K562 (cell line): ENCODE measurements around the gene NUP43. TPM values are rescaled to one million over a fixed set of nuclear protein-coding genes. Genes with fewer than 3 reads are reported as not detected.
A peak's percentile ranks its signal among the peaks of the same experiment; 100 is the strongest.

ENCODE experiments used
- ARID1B ChIP-seq: fragments of 450-650 bp; IDR thresholded peaks from 2 replicates; pipeline ENCODE4 v1.6.1; 2016; ENCODE audit warnings: antibody characterized with exemption, mild to moderate bottlenecking, inconsistent platforms
- CBFA2T3 ChIP-seq: fragments of 450-650 bp; IDR thresholded peaks from 2 replicates; pipeline ENCODE4 v1.6.1; 2017
- CC2D1A ChIP-seq: fragments of 450-650 bp; IDR thresholded peaks from 2 replicates; pipeline ENCODE4 v1.6.1; 2017; ENCODE audit warnings: mild to moderate bottlenecking
- CREM ChIP-seq: IDR thresholded peaks from 2 replicates; pipeline ENCODE4 v1.6.1; 2014; ENCODE audit warnings: antibody characterized with exemption, low read depth
- ESRRA ChIP-seq: fragments of 450-650 bp; IDR thresholded peaks from 2 replicates; pipeline ENCODE4 v1.6.1; 2014; ENCODE audit warnings: low read depth, mild to moderate bottlenecking, moderate library complexity, borderline replicate concordance
- ETV5 ChIP-seq: sonication (generic); formaldehyde crosslinking; IDR thresholded peaks from 2 replicates; pipeline ENCODE4 v1.4.0; 2020; ENCODE audit warnings: low read depth, mild to moderate bottlenecking, missing genetic modification reagents
- FOXA3 ChIP-seq, 2 experiments: fragments of 450-650 bp in 1 of 2; sonication (generic) in 1 of 2; formaldehyde crosslinking; IDR thresholded peaks in 1 of 2; conservative IDR thresholded peaks in 1 of 2; 2 replicates each; pipeline versions ENCODE4 v1.4.0 to v1.8.0; 2020 to 2022; ENCODE audit warnings: mild to moderate bottlenecking in 2 of 2, missing genetic modification reagents in 1 of 2
- FOXK2 ChIP-seq, 2 experiments: fragments of 450-650 bp; IDR thresholded peaks in 1 of 2; conservative IDR thresholded peaks in 1 of 2; 2 replicates each; pipeline ENCODE4 v1.6.1; 2016; ENCODE audit warnings: low read depth in 2 of 2, mild to moderate bottlenecking in 1 of 2
- KDM1A ChIP-seq, 2 experiments: fragments of 450-650 bp; IDR thresholded peaks; 2 replicates each; pipeline ENCODE4 v1.6.1; 2016; ENCODE audit warnings: mild to moderate bottlenecking in 2 of 2
- KLF1 ChIP-seq: fragments of 450-650 bp; IDR thresholded peaks from 2 replicates; pipeline ENCODE4 v1.6.1; 2016; ENCODE audit warnings: missing genetic modification characterization, missing compliant biosample characterization
- L3MBTL2 ChIP-seq: fragments of 450-650 bp; IDR thresholded peaks from 2 replicates; pipeline ENCODE4 v1.6.1; 2016; ENCODE audit warnings: mild to moderate bottlenecking, moderate library complexity
- MEIS2 ChIP-seq: fragments of 450-650 bp; IDR thresholded peaks from 2 replicates; pipeline ENCODE4 v1.6.1; 2014; ENCODE audit warnings: mild to moderate bottlenecking; ENCODE audit not compliant: partially characterized antibody
- NFE2 ChIP-seq: IDR thresholded peaks from 2 replicates; pipeline ENCODE4 v1.6.1; 2014; ENCODE audit warnings: antibody characterized with exemption, low read depth
- NFIC ChIP-seq: fragments of 450-650 bp; IDR thresholded peaks from 2 replicates; pipeline ENCODE4 v1.6.1; 2017; ENCODE audit warnings: mild to moderate bottlenecking, inconsistent platforms
- PKNOX1 ChIP-seq: fragments of 450-650 bp; IDR thresholded peaks from 2 replicates; pipeline ENCODE4 v1.6.1; 2016
- RNF2 ChIP-seq: sonication (generic); IDR thresholded peaks from 2 replicates; pipeline ENCODE4 v1.6.1; 2016
- SMARCA4 ChIP-seq: fragments of 450-650 bp; IDR thresholded peaks from 2 replicates; pipeline ENCODE4 v1.6.1; 2016
- SMARCE1 ChIP-seq: fragments of 450-650 bp; IDR thresholded peaks from 2 replicates; pipeline ENCODE4 v1.7.1; 2016; ENCODE audit warnings: mild to moderate bottlenecking
- SOX6 ChIP-seq: fragments of 450-650 bp; IDR thresholded peaks from 2 replicates; pipeline ENCODE4 v1.6.1; 2014; ENCODE audit warnings: mild to moderate bottlenecking
- TRIM28 ChIP-seq: fragments of 450-650 bp; IDR thresholded peaks from 2 replicates; pipeline ENCODE4 v1.6.1; 2017
- ZFP30 ChIP-seq: fragments of 250-450 bp; sonication (Bioruptor Pico); IDR thresholded peaks from 2 replicates; pipeline ENCODE4 v1.8.0; 2022; ENCODE audit warnings: moderate library complexity, mild to moderate bottlenecking, inconsistent platforms, borderline replicate concordance
- ZSCAN29 ChIP-seq: fragments of 450-650 bp; IDR thresholded peaks from 2 replicates; pipeline ENCODE4 v1.6.1; 2017
- polyA plus RNA-seq, 8 experiments: library from polyadenylated mRNA; depleted of rRNA in 4 of 8; stranded (reverse) in 5 of 8; unstranded in 3 of 8; fragments of >200 nt; fragmentation: Nextera tagmentation in 2 of 8; fragmentation: Illumina TruSeq in 1 of 8; extraction: Ambion mirVana in 2 of 8; extraction: Trizol in 1 of 8; gene quantifications; 2 replicates each; pipeline versions ENCODE4 v1.2.1 to v1.2.3, GENCODE V29; 2011 to 2014; ENCODE audit warnings: inconsistent platforms in 1 of 8, missing spikeins in 1 of 8
- total RNA-seq, 7 experiments: library from RNA; depleted of rRNA in 6 of 7; stranded (reverse); fragments of >200 nt in 6 of 7; fragmentation: Illumina TruSeq in 2 of 7; extraction: Trizol in 2 of 7; gene quantifications; 2 replicates each; pipeline versions ENCODE4 v1.2.1 to v1.2.3, GENCODE V29; 2011 to 2021; ENCODE audit warnings: low replicate concordance in 1 of 7

NUP43 gene
- total and polyA plus RNA-seq, 9 of the 15 experiments (the other 6 are each of a cell fraction or from before 2014, with no cell fraction given), result 28.9 to 136 (median 67.4) TPM

DNA sequence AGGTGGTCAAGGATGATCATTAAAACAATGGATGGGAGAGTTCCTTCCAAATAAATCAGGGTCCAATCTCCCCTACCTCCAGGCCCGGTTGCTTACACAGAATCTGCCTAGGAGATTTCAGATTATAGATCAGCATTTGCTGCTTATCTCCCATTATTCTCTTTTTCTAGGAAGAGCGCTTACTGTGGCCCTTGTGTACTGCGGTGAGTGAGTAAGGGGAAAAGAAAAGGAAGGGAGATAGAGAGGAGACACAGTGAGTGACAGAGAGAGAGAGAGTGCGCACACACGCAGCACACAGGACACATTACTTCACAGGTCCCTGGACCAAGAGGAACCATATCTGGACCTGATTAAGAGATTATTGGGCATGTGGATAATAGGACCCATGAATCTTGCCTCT is 34.6 kb downstream of the NUP43 start (continued):
- TF ChIP-seq FOXA3 (CRISPR knock-in tag; conservative IDR thresholded peaks at IDR 0.05 in 1 of 2, IDR thresholded peaks at IDR 0.05 in 1 of 2), result peak in 1 of 2 experiments; percentile 52; a peak in 1 of 4 replicates
- peak; percentile 64 for TF ChIP-seq MEIS2
- TF ChIP-seq FOXK2 (conservative IDR thresholded peaks at IDR 0.05 in 1 of 2, IDR thresholded peaks at IDR 0.05 in 1 of 2; ENCODE audit: low read depth in 2 of 2), result 0 out of 4 replicates have a peak, but pooled peaks of 1 of the 2 experiments have one; percentile 19
- TF ChIP-seq KDM1A (IDR thresholded peaks at IDR 0.05), result peak in 1 of 2 experiments; percentile 57; a peak in 1 of 4 replicates
- no peak; the same call in 1 of the 2 replicates for TF ChIP-seq ETV5
- no peak for TF ChIP-seq RNF2
- TF ChIP-seq L3MBTL2, result no peak
- TF ChIP-seq KLF1 (tag), result no peak
- TF ChIP-seq ZFP30 (CRISPR knock-in tag), result no peak
- peak; percentile 72 for TF ChIP-seq NFE2
- peak; percentile 92 for TF ChIP-seq PKNOX1
- no peak for TF ChIP-seq ESRRA
- no peak for TF ChIP-seq ZSCAN29
- TF ChIP-seq TRIM28, result no peak
- 0 out of 2 replicates have a peak, but pooled peaks have one; percentile 43 for TF ChIP-seq SMARCE1
- no peak for TF ChIP-seq NFIC
- peak; percentile 56 for TF ChIP-seq SMARCA4
- TF ChIP-seq ARID1B, result peak; percentile 56; the same call in 1 of the 2 replicates
- TF ChIP-seq CREM, result 0 out of 2 replicates have a peak, but pooled peaks have one; percentile 32
- TF ChIP-seq CBFA2T3, result peak; percentile 31; the same call in 1 of the 2 replicates
- TF ChIP-seq SOX6, result peak; percentile 40; the same call in 1 of the 2 replicates
- 0 out of 2 replicates have a peak, but pooled peaks have one; percentile 39 for TF ChIP-seq CC2D1A
